ENCODE data around the gene CLIP2.

- no peak for TF ChIP-seq POLR2A (IDR thresholded peaks at IDR 0.05; ENCODE audit: low read depth, low read length)
- TF ChIP-seq POLR2AphosphoS5 (IDR thresholded peaks at IDR 0.05; ENCODE audit: low read depth, low read length), result no peak
- TF ChIP-seq SPI1 (IDR thresholded peaks at IDR 0.05; ENCODE audit: low read depth, low read length), result no peak
- no peak for TF ChIP-seq TAF1 (IDR thresholded peaks at IDR 0.05; ENCODE audit: low read depth, low read length)
- no peak for TF ChIP-seq POU2F2 (IDR thresholded peaks at IDR 0.05; ENCODE audit: low read depth, low read length)
Observed at GRCh38 chr7:74248156-74248555, 41.1 kb upstream of the CLIP2 start.

All from GM12891 (cell line).